HK-2 (cell line): ENCODE data around the gene SSC5D.

Source experiments
- DNase-seq: peaks from one replicate; pipeline ENCODE4 v3.0.0-alpha.2; 2018; ENCODE audit not compliant: unreplicated experiment

SSC5D gene

DNA sequence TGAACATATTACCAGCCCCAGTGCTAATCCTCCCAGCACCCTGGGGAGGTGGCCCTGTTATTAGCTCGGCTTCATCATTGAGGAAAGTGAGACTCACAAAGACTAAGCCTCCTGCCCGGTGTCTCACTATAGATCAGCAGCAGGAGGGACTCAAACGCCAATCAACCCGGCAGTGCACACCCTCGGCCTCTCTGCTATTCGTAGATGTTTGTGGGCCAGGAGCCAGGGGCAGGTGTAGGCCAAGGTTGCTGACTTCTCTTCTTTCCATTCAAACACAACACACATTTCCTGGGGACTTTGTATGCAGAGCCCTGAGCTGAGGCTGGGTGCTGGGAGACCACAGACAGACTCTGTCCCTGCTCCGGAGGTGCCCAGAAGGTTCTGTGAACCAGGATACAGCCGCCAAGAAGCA, 66.5 kb downstream of the SSC5D start:
- DNase-seq = no peak

GRCh38 chr19:55559684-55560083, 71.4 kb downstream of the SSC5D start:
- no peak for DNase-seq

GRCh38 chr19:55563261-55563690, 75.0 kb downstream of the SSC5D start:
- DNase-seq = no peak

- DNase-seq = no peak
Measured at GRCh38 chr19:55566823-55567222, 78.6 kb downstream of the SSC5D start.

- DNase-seq = no peak
Measured at GRCh38 chr19:55567708-55568328, 79.6 kb downstream of the SSC5D start.
